H7 (cell line): ENCODE results near the gene TSC22D3. TPM values are rescaled to one million over a fixed set of nuclear protein-coding genes. Genes with fewer than 3 reads are reported as not detected.

Experiments used
- DNase-seq: peaks from one replicate; pipeline ENCODE4 v3.0.0; 2012
- H3K27me3 ChIP-seq: 2 replicates; pipeline ENCODE4 v1.6.0; 2011; ENCODE audit warnings: mild to moderate bottlenecking, low read length; ENCODE audit not compliant: control insufficient read depth, insufficient read depth
- H3K36me3 ChIP-seq: replicated peaks from 2 replicates; pipeline ENCODE4 v1.5.1; 2011; ENCODE audit warnings: low read length; ENCODE audit not compliant: control insufficient read depth, insufficient read depth
- H3K4me3 ChIP-seq: 2 replicates; pipeline ENCODE4 v1.5.1; 2011; ENCODE audit warnings: low read depth, mild to moderate bottlenecking, control low read depth, low read length, moderate library complexity; ENCODE audit not compliant: insufficient read depth
- total RNA-seq: library from RNA; depleted of rRNA; stranded (reverse); fragments of >200 nt; shearing (Covaris generic); gene quantifications from 2 replicates; pipeline ENCODE4 v1.2.3, GENCODE V29; 2014; rRNA removed

The TSC22D3 gene
- total RNA-seq, 1 experiment from 2014 or later: 55.0 TPM

DNA sequence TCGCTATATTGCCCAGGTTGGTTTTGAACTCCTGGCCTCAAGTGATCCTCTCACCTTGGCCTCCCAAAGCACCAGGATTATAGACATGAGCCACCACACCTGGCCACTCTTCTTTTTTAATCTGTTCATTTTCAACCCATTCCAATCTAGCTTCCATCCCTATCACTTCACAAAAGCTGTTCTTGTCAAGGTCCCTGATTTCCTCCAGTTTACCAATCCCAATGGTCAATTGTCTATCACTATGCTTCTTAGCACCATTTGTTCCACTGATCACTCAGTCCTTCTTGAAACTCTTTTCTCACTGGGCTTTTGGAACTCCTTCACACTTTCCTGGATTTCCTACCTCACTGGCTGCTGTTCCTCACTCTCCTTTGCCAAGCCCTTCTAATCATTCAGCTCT lies 108.7 kb downstream of the TSC22D3 start:
- Histone ChIP-seq H3K4me3 (no peak overlapping the region), H3K36me3 (no peaks in the 10 kb centered on the region), H3K27me3 (no peaks in the 10 kb centered on the region)
- no peak for DNase-seq

Other genes starting within 250 kb of the TSC22D3 start
- gene PRPS1, start 147.3 kb downstream of the TSC22D3 start, total RNA-seq: 231 and 248 TPM in 2 replicates
- not detected in 2 replicates for gene NCBP2L, start 1.9 kb upstream of the TSC22D3 start, total RNA-seq
- gene MID2, start 50.1 kb upstream of the TSC22D3 start, total RNA-seq: 8.4 and 9.4 TPM in 2 replicates
- gene TEX13B, start 206.6 kb upstream of the TSC22D3 start, total RNA-seq: 0.85 TPM in 1 of 2 replicates, not detected in the other